ENCODE data around the gene CHRND.
"Not testable (repeated sequence)": the region's sequence is repeated elsewhere in the genome, so short reads cannot be mapped to it uniquely, and the experiment has no call there.

Gene CHRND

GRCh38 chr2:232570481-232570880, 44.5 kb downstream of the CHRND start:
- not testable (repeated sequence) for H3K18ac ChIP-seq (ENCODE audit: low read length); H3K27me3 ChIP-seq (ENCODE audit: control insufficient read depth in 3 of 3, insufficient read depth in 3 of 3, low read depth in 1 of 3, low read length in 3 of 3); H2AFZ ChIP-seq (ENCODE audit: low read length); H3K9ac ChIP-seq (ENCODE audit: low read depth, low read length, poor library complexity); H3K14ac ChIP-seq (ENCODE audit: low read length); H2BK15ac ChIP-seq (ENCODE audit: low read length); H3K4me3 ChIP-seq (ENCODE audit: low read length in 2 of 2); H4K8ac ChIP-seq (ENCODE audit: low read depth, low read length); DNase-seq (ENCODE audit: low spot score); H3K23ac ChIP-seq (ENCODE audit: low read depth, low read length, poor library complexity); H2BK12ac ChIP-seq (ENCODE audit: low read length); H3K4ac ChIP-seq (ENCODE audit: low read length); H3K27ac ChIP-seq (replicated peaks; ENCODE audit: low read length); H3K4me2 ChIP-seq (ENCODE audit: insufficient read depth, low read length, poor library complexity, severe bottlenecking); H3K9me3 ChIP-seq (replicated peaks in 1 of 2; ENCODE audit: control insufficient read depth in 2 of 2, insufficient read depth in 1 of 2, low read depth in 1 of 2, low read length in 2 of 2); H2AK5ac ChIP-seq (ENCODE audit: low read depth, low read length); H4K91ac ChIP-seq (ENCODE audit: low read depth, low read length, poor library complexity); H3K79me1 ChIP-seq (ENCODE audit: low read depth, low read length); H2BK120ac ChIP-seq (ENCODE audit: low read depth, low read length); H2BK5ac ChIP-seq (ENCODE audit: low read length)
- Histone ChIP-seq H3K4me1 (ENCODE audit: control insufficient read depth in 2 of 2, insufficient read depth in 1 of 2, low read depth in 1 of 2, low read length in 2 of 2) (peaks cover 4 to 10% of the 10 kb centered on the region in 2 donors), H3K36me3 (replicated peaks in 1 of 2; ENCODE audit: control insufficient read depth in 2 of 2, insufficient read depth in 2 of 2, low read length in 2 of 2) (peaks cover 34 to 98% of the 10 kb centered on the region in 2 donors)
- WGBS, 2 donors (ENCODE audit: extremely low coverage in 2 of 2, insufficient read length in 2 of 2, insufficient replicate concordance in 1 of 2): no CpG with 5 or more reads among the region's 6 CpGs

- H3K14ac ChIP-seq (ENCODE audit: low read length): no peak overlapping the region
- no peak overlapping the region for H2BK12ac ChIP-seq (ENCODE audit: low read length)
- no peak overlapping the region for H3K4me2 ChIP-seq (ENCODE audit: insufficient read depth, low read length, poor library complexity, severe bottlenecking)
- H3K4me1 ChIP-seq (ENCODE audit: control insufficient read depth in 2 of 2, insufficient read depth in 1 of 2, low read depth in 1 of 2, low read length in 2 of 2): peaks cover 4 to 10% of the 10 kb centered on the region in 2 donors
- DNase-seq (ENCODE audit: low spot score): no peak
- H3K18ac ChIP-seq (ENCODE audit: low read length): no peak overlapping the region
- H3K4me3 ChIP-seq (ENCODE audit: low read length in 2 of 2): no peak overlapping the region
- H3K9ac ChIP-seq (ENCODE audit: low read depth, low read length, poor library complexity): no peak overlapping the region
- H3K23ac ChIP-seq (ENCODE audit: low read depth, low read length, poor library complexity): no peak overlapping the region
- H2BK15ac ChIP-seq (ENCODE audit: low read length): no peak overlapping the region
- H3K79me1 ChIP-seq (ENCODE audit: low read depth, low read length): no peaks in the 10 kb centered on the region
- WGBS, 2 donors (ENCODE audit: extremely low coverage in 2 of 2, insufficient read length in 2 of 2, insufficient replicate concordance in 1 of 2): no CpG with 5 or more reads among the region's 7 CpGs
- H4K91ac ChIP-seq (ENCODE audit: low read depth, low read length, poor library complexity): no peak overlapping the region
- H2AFZ ChIP-seq (ENCODE audit: low read length): no peak overlapping the region
- no peak overlapping the region for H2AK5ac ChIP-seq (ENCODE audit: low read depth, low read length)
- no peaks in the 10 kb centered on the region for H3K9me3 ChIP-seq (replicated peaks in 1 of 2; ENCODE audit: control insufficient read depth in 2 of 2, insufficient read depth in 1 of 2, low read depth in 1 of 2, low read length in 2 of 2)
- H4K8ac ChIP-seq (ENCODE audit: low read depth, low read length): no peak overlapping the region
- H3K27me3 ChIP-seq (ENCODE audit: control insufficient read depth in 3 of 3, insufficient read depth in 3 of 3, low read depth in 1 of 3, low read length in 3 of 3): no peaks in the 10 kb centered on the region
- H2BK5ac ChIP-seq (ENCODE audit: low read length): no peak overlapping the region
- H3K4ac ChIP-seq (ENCODE audit: low read length): no peak overlapping the region
- H2BK120ac ChIP-seq (ENCODE audit: low read depth, low read length): no peak overlapping the region
- H3K36me3 ChIP-seq (replicated peaks in 1 of 2; ENCODE audit: control insufficient read depth in 2 of 2, insufficient read depth in 2 of 2, low read length in 2 of 2): peaks cover 34 to 95% of the 10 kb centered on the region in 2 donors
- no peak overlapping the region for H3K27ac ChIP-seq (replicated peaks; ENCODE audit: low read length)
These were observed 45.1 kb downstream of the CHRND start for GRCh38 chr2:232571026-232571474.

- no peak overlapping the region for H3K27ac ChIP-seq (replicated peaks; ENCODE audit: low read length)
These were observed 47.1 kb downstream of the CHRND start for GRCh38 chr2:232573042-232573441.

GRCh38 chr2:232573771-232574435, 47.9 kb downstream of the CHRND start:
- no peak for DNase-seq (ENCODE audit: low spot score)
- no peaks in the 10 kb centered on the region for H3K27me3 ChIP-seq (ENCODE audit: control insufficient read depth in 3 of 3, insufficient read depth in 3 of 3, low read depth in 1 of 3, low read length in 3 of 3)
- no CpG with 5 or more reads among the region's 8 CpGs for WGBS, 2 donors (ENCODE audit: extremely low coverage in 2 of 2, insufficient read length in 2 of 2, insufficient replicate concordance in 1 of 2)
- no peak overlapping the region for H3K14ac ChIP-seq (ENCODE audit: low read length)
- H3K9ac ChIP-seq (ENCODE audit: low read depth, low read length, poor library complexity): no peak overlapping the region
- no peak overlapping the region for H2BK5ac ChIP-seq (ENCODE audit: low read length)
- no peak overlapping the region for H3K23ac ChIP-seq (ENCODE audit: low read depth, low read length, poor library complexity)
- H4K8ac ChIP-seq (ENCODE audit: low read depth, low read length): no peak overlapping the region
- no peak overlapping the region for H3K27ac ChIP-seq (replicated peaks; ENCODE audit: low read length)
- H2BK120ac ChIP-seq (ENCODE audit: low read depth, low read length): no peak overlapping the region
- H2AFZ ChIP-seq (ENCODE audit: low read length): no peak overlapping the region
- no peak overlapping the region for H4K91ac ChIP-seq (ENCODE audit: low read depth, low read length, poor library complexity)
- H3K18ac ChIP-seq (ENCODE audit: low read length): no peak overlapping the region
- no peaks in the 10 kb centered on the region for H3K9me3 ChIP-seq (replicated peaks in 1 of 2; ENCODE audit: control insufficient read depth in 2 of 2, insufficient read depth in 1 of 2, low read depth in 1 of 2, low read length in 2 of 2)
- H3K79me1 ChIP-seq (ENCODE audit: low read depth, low read length): no peaks in the 10 kb centered on the region
- peaks cover 4 to 18% of the 10 kb centered on the region in 2 donors for H3K4me1 ChIP-seq (ENCODE audit: control insufficient read depth in 2 of 2, insufficient read depth in 1 of 2, low read depth in 1 of 2, low read length in 2 of 2)
- H2BK15ac ChIP-seq (ENCODE audit: low read length): no peak overlapping the region
- H3K4me2 ChIP-seq (ENCODE audit: insufficient read depth, low read length, poor library complexity, severe bottlenecking): no peak overlapping the region
- H3K36me3 ChIP-seq (replicated peaks in 1 of 2; ENCODE audit: control insufficient read depth in 2 of 2, insufficient read depth in 2 of 2, low read length in 2 of 2): peaks cover 22 to 93% of the 10 kb centered on the region in 2 donors
- H2BK12ac ChIP-seq (ENCODE audit: low read length): no peak overlapping the region
- H3K4ac ChIP-seq (ENCODE audit: low read length): no peak overlapping the region
- H3K4me3 ChIP-seq (ENCODE audit: low read length in 2 of 2): no peak overlapping the region
- no peak overlapping the region for H2AK5ac ChIP-seq (ENCODE audit: low read depth, low read length)

More at GRCh38 chr2:232573042-232573441, 47.1 kb downstream of the CHRND start:
- Histone ChIP-seq H3K4ac (ENCODE audit: low read length) (no peak overlapping the region), H3K79me1 (ENCODE audit: low read depth, low read length) (no peaks in the 10 kb centered on the region), H4K8ac (ENCODE audit: low read depth, low read length) (no peak overlapping the region), H3K4me1 (ENCODE audit: control insufficient read depth in 2 of 2, insufficient read depth in 1 of 2, low read depth in 1 of 2, low read length in 2 of 2) (peaks cover 4 to 18% of the 10 kb centered on the region in 2 donors), H3K27me3 (ENCODE audit: control insufficient read depth in 3 of 3, insufficient read depth in 3 of 3, low read depth in 1 of 3, low read length in 3 of 3) (no peaks in the 10 kb centered on the region), H2AFZ (ENCODE audit: low read length) (no peak overlapping the region), H3K14ac (ENCODE audit: low read length) (no peak overlapping the region), H3K23ac (ENCODE audit: low read depth, low read length, poor library complexity) (no peak overlapping the region), H2BK15ac (ENCODE audit: low read length) (no peak overlapping the region), H3K4me3 (ENCODE audit: low read length in 2 of 2) (no peak overlapping the region), H3K9me3 (replicated peaks in 1 of 2; ENCODE audit: control insufficient read depth in 2 of 2, insufficient read depth in 1 of 2, low read depth in 1 of 2, low read length in 2 of 2) (no peaks in the 10 kb centered on the region), H3K9ac (ENCODE audit: low read depth, low read length, poor library complexity) (no peak overlapping the region), H2BK12ac (ENCODE audit: low read length) (no peak overlapping the region), H4K91ac (ENCODE audit: low read depth, low read length, poor library complexity) (no peak overlapping the region), H2BK5ac (ENCODE audit: low read length) (no peak overlapping the region), H3K36me3 (replicated peaks in 1 of 2; ENCODE audit: control insufficient read depth in 2 of 2, insufficient read depth in 2 of 2, low read length in 2 of 2) (peaks cover 24 to 95% of the 10 kb centered on the region in 2 donors), H3K4me2 (ENCODE audit: insufficient read depth, low read length, poor library complexity, severe bottlenecking) (no peak overlapping the region), H3K18ac (ENCODE audit: low read length) (no peak overlapping the region), H2AK5ac (ENCODE audit: low read depth, low read length) (no peak overlapping the region), H2BK120ac (ENCODE audit: low read depth, low read length) (no peak overlapping the region)
- DNase-seq (ENCODE audit: low spot score): no peak

All from neuronal stem cell (in vitro differentiated cells).